Measurements from ENCODE around the gene PHACTR2. TPM values are rescaled to one million over a fixed set of nuclear protein-coding genes. Genes with fewer than 3 reads are reported as not detected.
"Not testable (repeated sequence)": the region's sequence is repeated elsewhere in the genome, so short reads cannot be mapped to it uniquely, and the experiment has no call there.

Gene PHACTR2
- total and polyA plus RNA-seq, 7 experiments from 2014 or later, result 10.0 to 42.2 (median 21.7) TPM

GRCh38 chr6:143642403-143642802 is 35.4 kb upstream of the PHACTR2 start:
- Histone ChIP-seq H3K27ac (ENCODE audit: low read depth, low read length) (no peak overlapping the region), H3K9me3 (ENCODE audit: control insufficient read depth in 2 of 3, low read length in 3 of 3) (no peaks in the 10 kb centered on the region), H3K36me3 (ENCODE audit: control insufficient read depth in 2 of 3, insufficient read depth in 3 of 3, low read length in 3 of 3) (no peaks in the 10 kb centered on the region), H3K4me1 (ENCODE audit: control insufficient read depth in 2 of 2, insufficient read depth in 2 of 2, low read length in 2 of 2) (no peaks in the 10 kb centered on the region), H3K4me3 (ENCODE audit: low read length) (no peak overlapping the region), H3K27me3 (ENCODE audit: control insufficient read depth in 2 of 2, insufficient read depth in 2 of 2, low read length in 2 of 2) (no peaks in the 10 kb centered on the region)
- H3K4me3 Mint-ChIP-seq, result no peak overlapping the region
- peaks cover 0 to 4% (median 3%) of the 10 kb centered on the region in 5 donors for H3K36me3 Mint-ChIP-seq
- no peaks in the 10 kb centered on the region for H3K27me3 Mint-ChIP-seq
- DNase-seq (no peak), ATAC-seq (no peak)
- CTCF ChIA-PET, result no interaction called here
- peaks cover 0 to 6% (median 0%) of the 10 kb centered on the region in 7 donors for H3K4me1 Mint-ChIP-seq
- no peak overlapping the region for H3K27ac Mint-ChIP-seq
- H3K9me3 Mint-ChIP-seq, result peaks cover 0 to 1% (median 0%) of the 10 kb centered on the region in 11 donors
- intact Hi-C loops (cut with micrococcal nuclease), result no loop called here
- POLR2A ChIA-PET, result no interaction called here

GRCh38 chr6:143647191-143647590 is 30.6 kb upstream of the PHACTR2 start:
- Mint-ChIP-seq H3K27me3 (no peaks in the 10 kb centered on the region), H3K4me3 (no peak overlapping the region), H3K27ac (no peak overlapping the region), H3K4me1 (peaks cover 0 to 14% (median 0%) of the 10 kb centered on the region in 7 donors), H3K36me3 (peaks cover 0 to 23% (median 6%) of the 10 kb centered on the region in 5 donors), H3K9me3 (peaks cover 0 to 12% (median 1%) of the 10 kb centered on the region in 11 donors)
- Histone ChIP-seq H3K9me3 (ENCODE audit: control insufficient read depth in 2 of 3, low read length in 3 of 3) (no peaks in the 10 kb centered on the region), H3K36me3 (ENCODE audit: control insufficient read depth in 2 of 3, insufficient read depth in 3 of 3, low read length in 3 of 3) (no peaks in the 10 kb centered on the region), H3K27me3 (ENCODE audit: control insufficient read depth in 2 of 2, insufficient read depth in 2 of 2, low read length in 2 of 2) (no peaks in the 10 kb centered on the region), H3K4me1 (ENCODE audit: control insufficient read depth in 2 of 2, insufficient read depth in 2 of 2, low read length in 2 of 2) (no peaks in the 10 kb centered on the region), H3K27ac (ENCODE audit: low read depth, low read length) (no peak overlapping the region), H3K4me3 (ENCODE audit: low read length) (no peak overlapping the region)
- intact Hi-C loops (cut with micrococcal nuclease), result no loop called here
- DNase-seq (no peak), ATAC-seq (no peak)
- ChIA-PET CTCF (no interaction called here), POLR2A (no interaction called here)

GRCh38 chr6:143647732-143648131 is 30.0 kb upstream of the PHACTR2 start:
- DNase-seq (no peak), ATAC-seq (peak; percentile 29)
- H3K27ac Mint-ChIP-seq, result no peak overlapping the region
- peaks cover 0 to 14% (median 0%) of the 10 kb centered on the region in 7 donors for H3K4me1 Mint-ChIP-seq
- H3K4me3 Mint-ChIP-seq, result no peak overlapping the region
- Histone ChIP-seq H3K27ac (ENCODE audit: low read depth, low read length) (no peak overlapping the region), H3K9me3 (ENCODE audit: control insufficient read depth in 2 of 3, low read length in 3 of 3) (no peaks in the 10 kb centered on the region), H3K27me3 (ENCODE audit: control insufficient read depth in 2 of 2, insufficient read depth in 2 of 2, low read length in 2 of 2) (no peaks in the 10 kb centered on the region), H3K4me3 (ENCODE audit: low read length) (no peak overlapping the region), H3K4me1 (ENCODE audit: control insufficient read depth in 2 of 2, insufficient read depth in 2 of 2, low read length in 2 of 2) (no peaks in the 10 kb centered on the region), H3K36me3 (ENCODE audit: control insufficient read depth in 2 of 3, insufficient read depth in 3 of 3, low read length in 3 of 3) (no peaks in the 10 kb centered on the region)
- CTCF ChIA-PET, result no interaction called here
- peaks cover 0 to 23% (median 6%) of the 10 kb centered on the region in 5 donors for H3K36me3 Mint-ChIP-seq
- peaks cover 0 to 12% (median 1%) of the 10 kb centered on the region in 11 donors for H3K9me3 Mint-ChIP-seq
- POLR2A ChIA-PET, result no interaction called here
- no peaks in the 10 kb centered on the region for H3K27me3 Mint-ChIP-seq
- intact Hi-C loops (cut with micrococcal nuclease), result no loop called here

- POLR2A ChIA-PET; H3K27ac ChIP-seq (ENCODE audit: low read depth, low read length); H3K27me3 ChIP-seq (ENCODE audit: control insufficient read depth in 2 of 2, insufficient read depth in 2 of 2, low read length in 2 of 2); H3K36me3 ChIP-seq (ENCODE audit: control insufficient read depth in 2 of 3, insufficient read depth in 3 of 3, low read length in 3 of 3); H3K27me3 Mint-ChIP-seq; CTCF ChIA-PET; ATAC-seq; intact Hi-C loops (cut with micrococcal nuclease); DNase-seq; H3K9me3 ChIP-seq (ENCODE audit: control insufficient read depth in 2 of 3, low read length in 3 of 3); H3K4me3 Mint-ChIP-seq; H3K4me1 ChIP-seq (ENCODE audit: control insufficient read depth in 2 of 2, insufficient read depth in 2 of 2, low read length in 2 of 2); H3K4me3 ChIP-seq (ENCODE audit: low read length): not testable (repeated sequence)
- Mint-ChIP-seq H3K27ac (peak overlapping the region in 1 of 9 donors; percentile 37), H3K9me3 (peaks cover 0 to 12% (median 1%) of the 10 kb centered on the region in 11 donors), H3K4me1 (peaks cover 0 to 14% (median 0%) of the 10 kb centered on the region in 7 donors), H3K36me3 (peaks cover 0 to 23% (median 6%) of the 10 kb centered on the region in 5 donors)
Observed at GRCh38 chr6:143649319-143649718, 28.4 kb upstream of the PHACTR2 start.

- H3K27ac ChIP-seq (ENCODE audit: low read depth, low read length); DNase-seq; ATAC-seq; intact Hi-C loops (cut with micrococcal nuclease); POLR2A ChIA-PET; H3K4me1 ChIP-seq (ENCODE audit: control insufficient read depth in 2 of 2, insufficient read depth in 2 of 2, low read length in 2 of 2); H3K4me3 Mint-ChIP-seq; H3K27me3 Mint-ChIP-seq; H3K36me3 ChIP-seq (ENCODE audit: control insufficient read depth in 2 of 3, insufficient read depth in 3 of 3, low read length in 3 of 3); CTCF ChIA-PET; H3K27ac Mint-ChIP-seq; H3K4me3 ChIP-seq (ENCODE audit: low read length); H3K9me3 ChIP-seq (ENCODE audit: control insufficient read depth in 2 of 3, low read length in 3 of 3); H3K27me3 ChIP-seq (ENCODE audit: control insufficient read depth in 2 of 2, insufficient read depth in 2 of 2, low read length in 2 of 2): not testable (repeated sequence)
- Mint-ChIP-seq H3K4me1 (peaks cover 0 to 14% (median 0%) of the 10 kb centered on the region in 7 donors), H3K9me3 (peaks cover 0 to 12% (median 2%) of the 10 kb centered on the region in 11 donors), H3K36me3 (peaks cover 2 to 21% (median 6%) of the 10 kb centered on the region in 5 donors)
Observed at GRCh38 chr6:143651328-143651727, 26.4 kb upstream of the PHACTR2 start.

GRCh38 chr6:143652841-143653331 is 24.9 kb upstream of the PHACTR2 start:
- ATAC-seq, result no peak
- no peak overlapping the region for H3K4me3 Mint-ChIP-seq
- H3K36me3 ChIP-seq (ENCODE audit: control insufficient read depth in 2 of 3, insufficient read depth in 3 of 3, low read length in 3 of 3), result no peaks in the 10 kb centered on the region
- H3K9me3 Mint-ChIP-seq, result peaks cover 0 to 25% (median 10%) of the 10 kb centered on the region in 11 donors
- peaks cover 0 to 4% (median 0%) of the 10 kb centered on the region in 7 donors for H3K4me1 Mint-ChIP-seq
- H3K9me3 ChIP-seq (ENCODE audit: control insufficient read depth in 2 of 3, low read length in 3 of 3), result peaks cover 0 to 5% (median 0%) of the 10 kb centered on the region in 3 experiments
- no peaks in the 10 kb centered on the region for H3K27me3 Mint-ChIP-seq
- DNase-seq, result no peak
- H3K27me3 ChIP-seq (ENCODE audit: control insufficient read depth in 2 of 2, insufficient read depth in 2 of 2, low read length in 2 of 2), result no peaks in the 10 kb centered on the region
- no peak overlapping the region for H3K27ac ChIP-seq (ENCODE audit: low read depth, low read length)
- no peaks in the 10 kb centered on the region for H3K4me1 ChIP-seq (ENCODE audit: control insufficient read depth in 2 of 2, insufficient read depth in 2 of 2, low read length in 2 of 2)
- ChIA-PET POLR2A (no interaction called here), CTCF (no interaction called here)
- H3K36me3 Mint-ChIP-seq, result peaks cover 4 to 24% (median 7%) of the 10 kb centered on the region in 5 donors
- no peak overlapping the region for H3K27ac Mint-ChIP-seq
- H3K4me3 ChIP-seq (ENCODE audit: low read length), result no peak overlapping the region
- intact Hi-C loops (cut with micrococcal nuclease), result no loop called here

GRCh38 chr6:143655541-143655940 is 22.2 kb upstream of the PHACTR2 start:
- Histone ChIP-seq H3K4me1 (ENCODE audit: control insufficient read depth in 2 of 2, insufficient read depth in 2 of 2, low read length in 2 of 2) (no peaks in the 10 kb centered on the region), H3K36me3 (ENCODE audit: control insufficient read depth in 2 of 3, insufficient read depth in 3 of 3, low read length in 3 of 3) (no peaks in the 10 kb centered on the region), H3K9me3 (ENCODE audit: control insufficient read depth in 2 of 3, low read length in 3 of 3) (peaks cover 0 to 11% (median 0%) of the 10 kb centered on the region in 3 experiments), H3K4me3 (ENCODE audit: low read length) (no peak overlapping the region), H3K27me3 (ENCODE audit: control insufficient read depth in 2 of 2, insufficient read depth in 2 of 2, low read length in 2 of 2) (no peaks in the 10 kb centered on the region), H3K27ac (ENCODE audit: low read depth, low read length) (no peak overlapping the region)
- ChIA-PET CTCF (no interaction called here), POLR2A (no interaction called here)
- Mint-ChIP-seq H3K36me3 (peaks cover 8 to 24% (median 17%) of the 10 kb centered on the region in 5 donors), H3K4me3 (no peak overlapping the region), H3K27ac (no peak overlapping the region), H3K4me1 (no peaks in the 10 kb centered on the region), H3K9me3 (peaks cover 0 to 36% (median 17%) of the 10 kb centered on the region in 11 donors), H3K27me3 (no peaks in the 10 kb centered on the region)
- no peak for ATAC-seq
- no peak for DNase-seq
- intact Hi-C loops (cut with micrococcal nuclease), result no loop called here

Data from naive thymus-derived CD4-positive, alpha-beta T cell (primary cell).